HUES6 (cell line): Measurements from ENCODE around the gene NOS1AP.

Source experiments
- H3K27ac ChIP-seq: 2 replicates; pipeline ENCODE4 v1.7.0; 2013; ENCODE audit warnings: low read depth, mild to moderate bottlenecking, low read length, inconsistent platforms
- H3K27me3 ChIP-seq: 2 replicates; pipeline ENCODE4 v1.6.1; 2013; ENCODE audit warnings: low read length; ENCODE audit not compliant: control insufficient read depth, insufficient read depth
- H3K36me3 ChIP-seq: 2 replicates; pipeline ENCODE4 v1.6.1; 2013; ENCODE audit warnings: low read length; ENCODE audit not compliant: control insufficient read depth, insufficient read depth
- H3K4me1 ChIP-seq: 2 replicates; pipeline ENCODE4 v1.6.1; 2013; ENCODE audit warnings: low read length; ENCODE audit not compliant: control insufficient read depth, insufficient read depth
- H3K4me3 ChIP-seq: 2 replicates; pipeline ENCODE4 v1.5.1; 2013; ENCODE audit warnings: low read depth, low read length
- H3K9ac ChIP-seq: one replicate; pipeline ENCODE4 v1.6.1; 2013; ENCODE audit warnings: mild to moderate bottlenecking, low read length
- H3K9me3 ChIP-seq: 2 replicates; pipeline ENCODE4 v1.6.1; 2013; ENCODE audit warnings: low read depth, low read length; ENCODE audit not compliant: control insufficient read depth, insufficient read depth

NOS1AP gene

GRCh38 chr1:162145280-162145965 lies 75.9 kb downstream of the NOS1AP start:
- peak overlapping the region; percentile 70 for H3K9ac ChIP-seq
- H3K4me1 ChIP-seq, result peaks cover 74% of the 10 kb centered on the region

GRCh38 chr1:162145966-162146696 lies 76.6 kb downstream of the NOS1AP start:
- peak overlapping the region; percentile 58; the same call in 1 of the 2 replicates for H3K27ac ChIP-seq
- peak overlapping the region; percentile 70 for H3K9ac ChIP-seq
- H3K36me3 ChIP-seq, result no peaks in the 10 kb centered on the region
- no peaks in the 10 kb centered on the region for H3K27me3 ChIP-seq
- peaks cover 74% of the 10 kb centered on the region for H3K4me1 ChIP-seq
- H3K9me3 ChIP-seq, result no peaks in the 10 kb centered on the region
- peak overlapping the region; percentile 17; the same call in 1 of the 2 replicates for H3K4me3 ChIP-seq

More at GRCh38 chr1:162145280-162145965, 75.9 kb downstream of the NOS1AP start:
- peak overlapping the region; percentile 58; the same call in 1 of the 2 replicates for H3K27ac ChIP-seq
- H3K27me3 ChIP-seq, result no peaks in the 10 kb centered on the region
- H3K36me3 ChIP-seq, result no peaks in the 10 kb centered on the region
- no peaks in the 10 kb centered on the region for H3K9me3 ChIP-seq
- peak overlapping the region; percentile 17; the same call in 1 of the 2 replicates for H3K4me3 ChIP-seq

GRCh38 chr1:162147760-162148159 lies 78.3 kb downstream of the NOS1AP start:
- Histone ChIP-seq H3K9ac (no peak overlapping the region), H3K4me1 (peaks cover 65% of the 10 kb centered on the region), H3K36me3 (no peaks in the 10 kb centered on the region)

GRCh38 chr1:162150112-162150511 lies 80.6 kb downstream of the NOS1AP start:
- no peaks in the 10 kb centered on the region for H3K36me3 ChIP-seq
- H3K4me1 ChIP-seq, result peaks cover 46% of the 10 kb centered on the region
- H3K27me3 ChIP-seq, result no peaks in the 10 kb centered on the region
- no peak overlapping the region for H3K4me3 ChIP-seq
- H3K9ac ChIP-seq, result no peak overlapping the region
- no peak overlapping the region for H3K27ac ChIP-seq
- no peaks in the 10 kb centered on the region for H3K9me3 ChIP-seq

More at GRCh38 chr1:162147760-162148159, 78.3 kb downstream of the NOS1AP start:
- Histone ChIP-seq H3K4me3 (no peak overlapping the region; the same call in 1 of the 2 replicates), H3K27me3 (no peaks in the 10 kb centered on the region), H3K27ac (no peak overlapping the region), H3K9me3 (no peaks in the 10 kb centered on the region)

GRCh38 chr1:162151900-162152829 lies 82.7 kb downstream of the NOS1AP start:
- peaks cover 29% of the 10 kb centered on the region for H3K4me1 ChIP-seq
- no peak overlapping the region for H3K27ac ChIP-seq
- no peak overlapping the region for H3K9ac ChIP-seq
- no peaks in the 10 kb centered on the region for H3K9me3 ChIP-seq
- H3K36me3 ChIP-seq, result no peaks in the 10 kb centered on the region
- H3K4me3 ChIP-seq, result no peak overlapping the region
- no peaks in the 10 kb centered on the region for H3K27me3 ChIP-seq

GRCh38 chr1:162153374-162153773 lies 83.9 kb downstream of the NOS1AP start:
- Histone ChIP-seq H3K9ac (no peak overlapping the region), H3K4me1 (peaks cover 16% of the 10 kb centered on the region), H3K4me3 (no peak overlapping the region), H3K27me3 (no peaks in the 10 kb centered on the region), H3K27ac (no peak overlapping the region), H3K36me3 (no peaks in the 10 kb centered on the region), H3K9me3 (no peaks in the 10 kb centered on the region)

GRCh38 chr1:162157469-162157868 lies 88.0 kb downstream of the NOS1AP start:
- H3K36me3 ChIP-seq, result no peaks in the 10 kb centered on the region
- H3K4me1 ChIP-seq, result peaks cover 2% of the 10 kb centered on the region; the same call in 1 of the 2 replicates
- H3K9me3 ChIP-seq, result no peaks in the 10 kb centered on the region
- no peak overlapping the region for H3K27ac ChIP-seq
- H3K9ac ChIP-seq, result no peak overlapping the region
- no peak overlapping the region for H3K4me3 ChIP-seq
- no peaks in the 10 kb centered on the region for H3K27me3 ChIP-seq

GRCh38 chr1:162158624-162159271 lies 89.3 kb downstream of the NOS1AP start:
- H3K36me3 ChIP-seq, result no peaks in the 10 kb centered on the region
- H3K27me3 ChIP-seq, result no peaks in the 10 kb centered on the region
- H3K4me3 ChIP-seq, result no peak overlapping the region
- no peak overlapping the region for H3K27ac ChIP-seq
- H3K9me3 ChIP-seq, result no peaks in the 10 kb centered on the region
- peaks cover 2% of the 10 kb centered on the region; the same call in 1 of the 2 replicates for H3K4me1 ChIP-seq
- no peak overlapping the region for H3K9ac ChIP-seq

- no peak overlapping the region for H3K9ac ChIP-seq
- H3K27me3 ChIP-seq, result no peaks in the 10 kb centered on the region
- no peak overlapping the region for H3K27ac ChIP-seq
- H3K36me3 ChIP-seq, result no peaks in the 10 kb centered on the region
- no peaks in the 10 kb centered on the region for H3K9me3 ChIP-seq
- H3K4me1 ChIP-seq, result peaks cover 2% of the 10 kb centered on the region; the same call in 1 of the 2 replicates
- no peak overlapping the region for H3K4me3 ChIP-seq
Measured at GRCh38 chr1:162159515-162159914, 90.0 kb downstream of the NOS1AP start.

- Histone ChIP-seq H3K4me3 (no peak overlapping the region), H3K36me3 (no peaks in the 10 kb centered on the region), H3K9me3 (no peaks in the 10 kb centered on the region), H3K27me3 (no peaks in the 10 kb centered on the region), H3K9ac (no peak overlapping the region), H3K27ac (no peak overlapping the region), H3K4me1 (peaks cover 9% of the 10 kb centered on the region)
Measured at GRCh38 chr1:162161916-162162550, 92.5 kb downstream of the NOS1AP start.
